Activated CD4-positive, alpha-beta T cell treated with anti-CD3 and anti-CD28 coated beads, Interleukin-2, amount 50 U/mL, for 4 hours (primary cell): ENCODE data around the gene ACSL6.

Source experiments
- DNase-seq, 2 experiments: peaks; one replicate each; pipeline ENCODE4 v3.0.0-alpha.2; 2020

ACSL6 gene

DNA sequence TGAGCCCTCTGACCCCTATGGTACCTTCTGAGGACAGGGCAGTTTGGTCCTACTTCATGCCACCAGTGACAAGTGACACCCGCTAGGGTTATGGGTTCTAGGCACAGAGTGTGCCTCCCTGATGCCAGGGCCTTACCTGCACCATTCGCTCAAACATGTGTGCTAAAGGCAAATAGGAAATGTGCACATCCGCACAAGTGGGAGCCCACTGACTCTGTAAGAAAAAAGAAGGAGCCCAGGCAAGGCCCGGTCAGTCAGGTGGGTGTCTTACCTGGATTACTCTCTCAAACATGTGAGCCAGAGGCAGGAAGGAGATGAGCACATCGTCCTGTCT, 36.9 kb downstream of the ACSL6 start:
- DNase-seq = no peak

DNA sequence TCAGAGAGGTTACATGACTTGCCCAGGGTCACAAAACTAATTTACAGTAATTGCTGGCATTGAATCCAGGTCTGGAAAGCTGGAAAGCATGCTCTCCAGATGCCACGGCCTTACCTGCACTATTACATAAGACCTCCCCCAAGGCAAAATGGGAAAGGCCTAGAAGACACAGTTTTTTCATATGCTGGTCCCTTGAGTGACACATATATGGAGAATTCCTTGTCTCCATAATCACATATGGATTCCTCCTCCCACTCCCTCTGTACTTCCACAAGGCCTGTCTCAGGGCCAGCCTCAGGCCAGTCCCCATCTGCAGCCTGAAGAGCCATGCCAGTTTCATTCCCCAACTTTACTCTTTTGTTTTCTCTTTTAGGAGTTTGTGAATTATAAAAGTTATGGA, 37.4 kb downstream of the ACSL6 start:
- no peak for DNase-seq

DNA sequence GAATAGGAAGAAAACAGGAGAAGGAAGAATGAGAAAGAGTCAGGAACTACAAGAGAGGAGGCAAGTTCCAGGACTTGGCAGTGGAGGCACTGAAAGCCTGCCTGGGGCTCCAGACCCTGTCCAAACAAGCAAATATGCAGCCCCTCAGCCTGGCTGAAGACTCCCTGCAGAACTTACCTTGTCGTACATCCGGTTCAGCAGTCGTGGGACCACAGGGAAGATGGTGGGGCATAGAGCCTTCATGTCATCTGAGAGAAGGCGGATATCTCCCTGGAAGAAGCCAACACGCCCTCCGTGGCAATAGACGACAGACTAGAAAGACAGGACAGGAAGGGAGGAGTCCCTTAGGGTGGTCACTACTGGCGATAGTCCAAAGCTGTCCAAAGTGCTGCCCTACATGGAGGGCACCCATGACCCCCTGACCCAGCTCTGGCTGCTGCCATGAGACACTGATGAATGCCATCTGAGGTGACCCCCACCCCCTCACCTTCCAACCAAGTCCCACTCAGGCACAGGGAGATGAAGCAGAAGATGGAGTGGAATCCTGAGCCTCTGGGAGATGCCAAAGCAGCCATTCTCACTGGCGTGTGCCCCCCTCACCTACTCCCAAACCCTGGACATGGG, 38.3 kb downstream of the ACSL6 start:
- DNase-seq = no peak

DNA sequence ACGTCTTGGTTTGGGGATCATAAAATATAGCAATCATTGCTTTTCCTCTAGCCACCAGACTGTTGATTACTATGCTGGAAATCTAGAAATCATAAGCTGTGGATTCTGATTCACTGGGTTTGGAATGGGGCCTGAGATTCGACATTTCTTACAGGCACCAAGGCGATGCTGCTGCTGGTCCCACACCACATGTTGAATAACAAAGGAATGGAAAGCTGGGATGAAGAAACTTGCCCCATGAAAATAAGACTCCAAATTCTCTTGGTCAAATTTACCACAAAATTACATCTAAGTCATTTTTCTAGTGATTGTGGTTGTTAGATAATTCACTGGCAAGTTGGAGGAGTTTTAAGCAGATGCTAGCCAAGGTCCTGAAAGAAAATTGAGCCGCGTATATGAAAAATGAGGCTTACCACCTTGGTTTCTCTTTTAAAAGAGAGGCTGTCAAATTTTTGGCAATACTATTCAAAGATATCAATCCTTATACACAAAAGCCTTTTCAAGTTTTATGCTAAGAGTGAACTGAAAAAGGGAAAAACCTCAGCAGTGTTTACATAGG, 43.0 kb downstream of the ACSL6 start:
- no peak for DNase-seq

DNA sequence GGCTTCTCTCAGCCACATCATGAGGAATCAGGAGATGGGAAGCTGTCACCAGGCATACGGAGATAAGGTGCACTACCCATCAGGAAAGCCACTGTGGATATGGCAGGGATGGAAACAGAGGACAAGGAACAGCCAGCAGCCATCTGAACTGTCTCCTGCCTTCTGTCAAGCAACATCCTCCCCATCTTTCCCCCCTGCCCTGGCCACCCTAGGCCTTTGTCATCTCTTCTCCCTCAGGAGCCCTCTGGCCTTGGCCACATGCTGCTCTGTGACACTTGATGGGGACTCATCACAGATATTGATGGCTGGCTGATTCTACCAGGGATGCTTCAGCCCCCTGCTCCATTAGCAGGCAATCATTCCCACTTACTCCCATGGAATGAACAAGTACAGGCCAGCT, 44.9 kb downstream of the ACSL6 start:
- DNase-seq = no peak

DNA sequence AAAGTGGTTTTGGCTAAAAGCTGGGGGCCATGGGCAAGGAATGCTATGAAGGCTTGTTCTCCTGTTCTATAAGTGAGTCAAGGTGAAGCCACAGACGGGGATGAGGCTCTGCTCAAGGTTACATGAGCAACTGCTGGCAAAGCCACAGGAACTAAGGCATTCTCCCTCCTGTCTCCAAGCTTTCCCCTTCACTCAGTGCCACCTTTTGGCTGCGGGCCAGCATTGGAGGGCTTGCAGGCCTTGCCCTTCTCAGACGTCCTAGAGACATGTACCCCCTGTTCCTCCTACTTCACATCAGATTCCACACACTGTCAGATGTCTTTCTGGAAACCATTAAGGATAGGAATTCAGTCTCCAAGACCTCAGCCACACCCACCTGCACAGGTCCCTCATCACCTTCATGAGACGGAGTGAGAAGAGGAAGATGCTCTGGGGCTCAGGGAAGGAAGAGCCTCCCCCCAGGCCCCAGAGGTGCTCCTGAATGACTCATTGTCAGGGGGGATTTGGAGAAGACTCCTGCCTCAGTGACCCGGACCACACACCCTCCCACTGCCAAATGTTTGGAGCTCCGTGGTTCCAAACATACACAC, 45.5 kb downstream of the ACSL6 start:
- DNase-seq = no peak

DNA sequence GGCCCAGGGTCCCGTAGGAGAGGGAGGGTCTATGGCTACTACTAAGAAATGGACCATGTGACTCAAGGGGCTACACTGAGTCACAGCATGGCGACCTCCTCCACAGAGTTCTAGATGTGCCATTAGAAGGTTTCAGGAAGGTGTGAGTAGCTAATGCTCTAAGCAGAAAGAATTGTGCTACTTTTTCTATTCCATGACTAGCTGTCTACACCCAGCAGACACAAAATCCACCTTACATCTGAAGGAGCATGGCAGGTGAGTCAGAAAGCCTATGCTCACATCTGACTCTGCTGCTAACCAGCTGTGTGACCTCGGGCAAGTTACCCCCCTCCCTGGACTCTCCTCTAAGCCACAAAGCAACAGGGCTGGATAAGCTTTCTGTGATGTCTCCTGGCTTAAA, 51.6 kb downstream of the ACSL6 start:
- no peak for DNase-seq

DNA sequence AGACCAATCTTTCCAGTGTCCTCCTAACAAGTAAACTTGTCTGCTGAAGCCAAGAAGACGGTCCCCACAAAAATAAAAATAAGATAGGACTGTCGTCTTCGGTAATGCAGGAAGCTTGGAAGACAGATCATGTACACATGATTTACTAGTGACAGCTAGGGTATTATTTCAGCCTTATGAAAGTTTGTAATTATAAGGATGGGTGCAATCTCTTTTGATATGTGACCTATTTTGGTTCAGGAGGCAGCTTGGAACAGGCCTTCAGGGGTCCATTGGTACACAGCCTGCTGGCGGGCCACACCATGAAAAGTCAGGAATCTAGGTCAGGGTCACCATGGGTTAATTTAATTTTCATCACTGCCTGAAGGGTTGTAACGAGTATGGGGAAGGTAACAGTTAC, 52.3 kb downstream of the ACSL6 start:
- no peak for DNase-seq

DNA sequence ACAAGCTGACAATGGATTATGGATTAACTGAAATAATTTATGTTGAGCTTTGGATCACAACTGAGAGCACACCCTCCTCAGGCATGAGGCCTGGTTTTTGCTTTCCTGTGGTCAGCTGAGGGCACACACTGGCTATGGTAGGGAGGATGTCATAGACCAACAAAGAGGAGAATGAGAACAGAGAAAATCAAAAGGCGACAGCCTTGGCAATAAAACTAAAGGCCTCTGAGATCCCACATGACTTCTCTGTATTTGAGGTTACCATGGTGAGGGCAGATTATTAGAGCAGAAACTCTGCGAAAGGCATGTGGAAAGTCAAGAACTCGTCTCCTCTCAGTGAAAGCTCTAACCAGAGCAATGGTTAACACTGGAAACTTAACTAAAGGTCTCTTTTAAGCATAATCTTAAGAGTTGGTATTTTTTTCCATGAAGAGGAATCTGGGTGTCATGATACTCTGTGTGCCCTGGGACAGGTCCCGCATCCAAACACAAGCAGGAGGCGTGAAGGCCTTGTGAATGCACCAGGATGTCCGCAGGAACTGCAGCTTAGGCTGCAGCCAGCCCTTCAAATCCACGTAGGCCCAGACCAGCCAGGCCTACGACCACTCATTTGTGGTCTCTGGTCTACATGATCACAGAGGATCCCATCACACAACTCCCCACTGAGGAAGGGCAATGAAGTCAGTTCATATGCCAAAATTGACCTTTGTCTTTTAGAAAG, 53.6 kb downstream of the ACSL6 start:
- DNase-seq = no peak

DNA sequence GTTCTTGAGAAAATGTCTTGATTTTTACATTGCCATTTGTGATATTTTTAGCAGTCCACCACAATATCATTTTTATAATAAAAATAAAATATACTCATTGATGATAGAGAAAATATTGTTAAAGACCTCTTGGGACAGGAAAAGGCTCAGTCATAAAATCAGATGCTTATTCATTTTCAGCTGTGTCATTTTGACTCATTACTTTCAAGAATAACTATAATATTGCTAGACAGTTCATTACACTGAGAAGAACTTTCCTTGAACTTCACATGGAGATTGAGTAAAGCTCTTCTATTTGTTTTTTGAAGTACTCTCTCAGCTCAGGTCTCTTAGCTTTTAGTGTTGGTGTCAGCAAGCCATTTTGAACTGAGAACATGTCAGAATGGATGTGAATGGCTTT, 57.5 kb downstream of the ACSL6 start:
- DNase-seq = no peak

DNA sequence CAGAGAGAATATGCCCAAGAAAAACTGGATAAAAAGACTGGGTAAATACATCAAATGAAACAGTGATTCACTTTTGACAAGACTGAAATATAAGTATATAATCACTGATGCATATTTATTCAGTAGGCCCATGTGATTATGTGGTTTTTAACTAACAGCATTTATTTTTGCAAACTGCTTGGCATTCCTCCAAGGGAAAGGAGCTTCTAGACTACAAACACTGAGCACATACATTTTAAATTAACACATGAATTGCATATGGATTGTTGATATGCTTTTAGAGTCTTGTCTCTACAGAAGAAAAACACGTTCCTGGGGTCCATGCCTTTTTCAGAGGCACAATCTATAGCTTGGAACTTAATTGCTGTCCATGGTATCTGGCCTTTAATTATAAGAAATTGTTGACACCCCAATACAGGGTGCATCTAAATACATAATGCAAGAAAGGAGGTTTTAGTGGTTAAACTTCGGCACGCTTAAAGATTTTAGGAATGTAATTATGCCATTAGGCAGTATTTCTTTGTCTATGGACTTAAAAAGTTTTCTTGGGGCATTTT, 59.1 kb downstream of the ACSL6 start:
- DNase-seq = no peak

DNA sequence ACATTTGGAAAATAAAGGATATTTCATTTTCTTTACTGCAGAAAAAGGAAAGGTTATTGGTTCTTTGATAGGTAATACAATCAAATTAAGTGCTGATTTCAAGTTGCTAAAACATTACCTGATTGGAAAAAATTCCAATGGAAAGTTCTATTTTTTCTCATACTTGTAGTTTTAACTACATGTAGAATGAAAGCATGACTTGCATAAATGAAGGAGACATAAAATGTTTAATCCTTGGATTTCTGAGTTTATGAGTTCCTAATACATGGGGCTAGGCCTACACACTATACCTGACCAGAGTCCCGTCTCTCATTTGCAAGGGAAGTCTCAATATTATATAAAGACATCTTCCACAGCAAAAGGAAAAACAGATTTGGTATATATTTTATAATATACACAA, 60.8 kb downstream of the ACSL6 start:
- DNase-seq = no peak

DNA sequence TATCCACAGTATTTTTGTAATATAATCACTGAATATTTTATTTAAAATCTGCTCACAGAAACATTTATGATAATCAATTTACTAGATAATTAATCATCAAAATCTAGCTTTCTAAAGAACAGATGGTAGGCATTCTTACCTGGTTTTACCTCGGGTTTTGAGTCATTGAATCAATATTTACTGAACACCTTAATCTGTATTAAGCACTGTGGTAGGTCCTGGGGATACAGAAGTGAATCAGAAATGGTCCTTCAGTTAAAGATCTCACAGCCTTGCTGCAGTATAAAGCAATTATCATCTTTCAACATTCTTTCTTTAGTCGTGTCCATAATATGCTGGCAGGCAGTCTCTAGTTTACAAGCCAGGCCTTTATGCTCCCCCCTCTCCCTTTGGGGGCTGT, 64.0 kb downstream of the ACSL6 start:
- DNase-seq = no peak

DNA sequence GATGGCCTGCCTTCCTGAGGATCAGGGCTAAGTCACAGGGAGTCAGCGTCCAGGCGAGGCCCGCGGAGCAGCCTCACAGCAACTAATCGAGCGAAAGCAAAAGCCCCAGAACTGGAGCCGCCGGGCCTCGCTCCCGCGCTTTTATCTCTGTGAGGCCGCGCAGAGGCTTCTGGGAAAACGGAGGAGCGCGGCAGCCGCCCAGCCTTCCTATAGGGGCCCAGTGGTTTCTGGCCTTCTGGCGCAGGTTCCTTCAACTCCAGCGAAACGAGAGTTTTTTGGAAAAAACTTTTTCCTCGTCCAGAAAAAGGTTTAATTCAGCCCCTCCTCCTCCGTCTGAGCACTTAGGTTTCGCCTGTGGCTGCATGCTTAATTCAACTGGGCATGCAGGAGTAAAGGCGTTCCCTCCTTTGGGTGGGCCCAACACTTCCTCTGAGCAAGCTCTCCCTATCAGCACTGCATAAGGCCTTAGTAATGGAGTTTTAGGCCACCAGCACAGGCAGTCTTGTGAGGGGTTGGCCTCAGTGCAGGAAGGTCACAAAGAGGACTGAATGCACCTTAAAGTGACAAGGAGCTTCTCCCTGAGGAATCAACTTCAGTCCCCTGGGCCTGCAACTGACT, 65.8 kb downstream of the ACSL6 start, which contains the start of gene MEIKIN:
Gene MEIKIN (minus strand): TSS at position 113 of the 618 bp plus-strand sequence. CDS start 158 bp downstream, outside the sequence.
- DNase-seq = no peak

DNA sequence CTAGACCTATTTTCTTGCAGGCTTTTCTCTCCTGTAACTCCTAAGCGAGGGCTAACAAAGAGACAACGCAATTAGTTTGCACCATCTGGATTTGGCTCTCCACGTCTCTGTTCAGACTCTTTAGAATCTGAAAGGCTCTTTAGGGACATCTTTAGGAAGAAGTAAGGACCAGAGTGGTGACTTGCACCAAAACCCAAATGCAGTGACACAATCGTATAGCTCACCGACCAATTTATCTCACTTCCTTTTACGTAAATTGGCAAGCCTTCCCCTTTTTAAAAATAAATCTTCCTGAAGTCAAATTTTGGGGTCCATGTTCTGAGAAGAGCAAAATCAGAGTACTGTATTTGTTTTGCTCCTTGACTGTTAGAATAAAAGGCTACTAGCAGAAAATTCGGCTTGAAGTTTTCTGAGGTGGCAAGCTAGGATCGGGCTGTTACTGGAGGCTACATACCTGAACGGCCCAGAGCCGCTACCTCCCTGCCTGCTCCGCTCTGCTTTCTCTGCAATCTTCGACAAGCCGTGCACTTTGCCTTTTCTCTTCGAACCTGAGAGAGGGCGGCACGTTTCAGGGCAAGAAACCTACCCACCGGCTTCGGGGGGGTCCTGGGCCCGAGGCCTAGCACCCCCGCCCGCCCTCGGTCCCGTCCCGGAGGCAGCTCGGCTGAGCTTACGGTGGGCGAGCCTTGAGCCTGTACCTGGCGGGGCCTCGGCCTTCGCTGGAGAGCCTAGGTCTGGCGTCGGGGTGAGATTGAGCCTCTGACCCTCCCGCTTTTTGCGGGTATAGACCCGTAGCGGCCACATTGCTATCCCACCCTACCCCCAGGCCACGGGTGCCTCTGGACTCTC, 66.5 kb downstream of the ACSL6 start:
- DNase-seq = no peak

DNA sequence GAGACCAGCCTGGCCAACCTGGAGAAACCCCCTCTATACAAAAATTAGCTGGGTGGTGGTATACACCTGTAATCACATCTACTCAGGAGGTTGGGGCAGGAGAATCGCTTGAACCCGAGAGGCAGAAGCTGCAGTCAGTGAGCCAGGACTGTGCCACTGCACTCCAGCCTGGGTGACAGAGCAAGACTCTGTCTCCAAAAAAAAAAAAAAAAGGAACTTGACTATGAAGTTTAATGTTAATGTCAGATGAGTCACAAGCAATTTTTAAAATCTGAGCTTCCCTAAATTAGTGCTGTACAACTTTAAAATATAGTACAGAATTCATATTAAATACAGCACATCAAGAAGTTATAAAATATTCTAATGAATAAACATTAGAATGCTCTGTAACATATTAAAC, 67.5 kb downstream of the ACSL6 start:
- DNase-seq = no peak

DNA sequence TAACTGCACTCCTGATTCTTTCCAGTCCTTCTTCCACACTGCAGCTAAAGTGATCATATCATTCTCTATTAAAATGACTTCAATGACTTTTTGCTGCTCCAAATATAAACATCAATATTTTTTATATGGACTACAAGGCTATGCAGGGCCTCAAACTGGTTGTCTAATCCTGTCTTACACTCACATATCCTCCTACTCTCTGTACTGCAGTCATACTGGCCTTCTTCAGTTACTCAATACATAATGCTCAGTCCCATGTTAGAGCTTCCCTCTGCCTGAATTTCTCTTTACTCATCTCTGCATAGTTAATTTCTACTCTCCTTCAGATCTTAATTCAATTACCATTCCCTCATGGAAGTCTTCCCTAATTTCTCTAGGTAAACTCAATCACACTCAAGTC, 69.4 kb downstream of the ACSL6 start:
- no peak for DNase-seq

DNA sequence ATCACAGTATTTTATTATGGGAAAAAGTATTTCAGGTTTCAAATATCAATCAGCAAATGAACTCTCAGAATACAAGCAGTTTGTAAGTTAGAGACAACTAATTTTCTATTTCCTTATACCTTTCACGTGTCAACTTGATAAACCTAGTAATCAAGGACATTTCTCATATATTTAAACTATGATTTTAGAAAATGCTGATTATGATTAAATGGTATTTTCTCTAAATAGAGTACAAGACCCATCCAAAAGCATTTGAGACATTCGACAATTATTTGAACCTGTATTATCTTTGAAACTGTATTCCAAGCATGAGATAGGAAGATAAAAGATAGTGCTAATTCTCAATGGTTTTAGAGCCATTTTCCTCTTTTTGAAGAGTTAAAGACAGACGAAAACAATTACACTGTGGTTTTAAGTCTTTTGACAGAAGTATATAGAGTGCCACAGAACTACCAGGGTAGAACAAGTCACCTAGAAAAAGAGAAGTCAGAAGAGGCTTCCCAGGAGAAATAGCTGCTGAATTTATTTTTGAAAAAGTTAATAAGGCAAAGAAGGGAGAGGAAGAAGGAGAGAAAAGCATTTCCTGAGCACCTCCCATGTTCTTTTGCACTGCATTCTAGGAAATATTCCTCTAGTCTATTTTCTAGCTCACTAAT, 71.6 kb downstream of the ACSL6 start:
- no peak for DNase-seq

DNA sequence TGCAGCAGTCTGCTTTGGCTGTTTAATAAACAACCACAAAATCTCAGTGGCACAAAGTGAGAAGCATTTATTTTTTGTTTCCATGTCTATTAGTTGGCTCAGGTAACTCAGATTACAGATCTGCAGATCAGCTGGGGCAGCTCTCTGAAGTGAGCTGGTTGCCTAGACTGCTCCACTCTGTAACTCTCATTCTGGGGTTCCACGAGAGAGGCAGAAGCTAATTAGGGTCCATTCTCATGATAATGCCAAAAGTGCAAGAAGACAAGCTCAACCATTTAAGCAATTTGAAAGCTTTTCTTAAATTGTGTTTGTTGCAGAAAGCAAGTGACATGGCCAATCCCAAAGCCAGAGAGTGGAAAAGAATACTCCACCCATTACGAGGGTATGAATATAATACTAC, 79.2 kb downstream of the ACSL6 start:
- DNase-seq = no peak

DNA sequence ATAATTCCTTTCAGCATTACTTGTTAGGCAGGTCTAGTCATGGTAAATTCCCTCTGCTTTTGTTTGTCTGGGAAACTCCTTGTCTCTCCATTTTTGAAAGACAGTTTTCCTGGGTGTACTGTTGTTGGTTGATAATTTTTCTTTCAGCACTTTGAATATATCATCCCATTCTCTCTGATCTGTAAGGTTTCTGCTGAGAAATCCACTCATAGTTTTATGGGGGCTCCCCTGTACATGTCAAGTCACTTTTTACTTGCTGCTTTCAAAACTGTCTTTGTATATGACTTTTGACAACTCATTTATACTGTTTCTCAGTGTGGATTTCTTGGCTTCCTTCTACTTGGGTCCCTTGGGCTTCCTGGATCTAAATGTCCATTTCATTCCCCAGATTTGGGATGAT, 82.5 kb downstream of the ACSL6 start:
- DNase-seq = no peak

DNA sequence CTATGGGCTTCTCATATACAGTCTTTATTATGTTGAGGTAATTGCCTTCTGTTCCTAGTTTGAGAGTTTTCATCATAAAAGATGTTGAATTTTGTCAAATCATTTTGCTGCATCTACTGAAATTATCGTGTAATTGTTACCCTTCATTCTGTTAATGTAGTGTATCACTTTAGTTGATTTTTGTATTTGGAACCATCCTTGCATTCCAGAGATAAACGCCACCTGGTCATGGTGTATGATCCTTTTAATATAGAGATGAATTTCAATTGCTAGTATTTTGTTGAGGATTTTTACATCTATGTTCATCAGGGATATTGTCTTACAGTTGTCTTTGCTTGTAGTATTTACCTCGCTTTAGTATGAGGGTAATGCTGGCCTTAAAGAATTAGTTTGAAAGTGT, 85.3 kb downstream of the ACSL6 start:
- DNase-seq = no peak

DNA sequence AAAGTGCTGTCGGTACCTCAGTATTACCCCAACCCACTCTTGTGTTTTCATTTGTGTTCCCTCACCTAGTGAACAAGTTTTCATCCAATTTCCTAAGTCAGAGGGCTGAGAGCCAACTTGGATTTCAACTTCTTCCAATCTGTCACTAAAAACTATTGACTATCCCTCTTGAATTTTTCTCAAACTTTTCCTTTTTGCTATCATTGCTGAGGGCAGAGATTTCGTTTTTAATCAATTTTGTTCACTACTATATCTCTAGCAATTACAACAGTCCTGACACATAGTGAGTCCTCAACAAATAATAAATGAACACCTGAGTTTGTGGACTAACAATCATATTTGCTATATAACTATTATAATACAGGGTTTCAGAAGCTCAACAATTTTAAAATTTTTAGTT, 95.0 kb downstream of the ACSL6 start:
- no peak for DNase-seq
